HG03558 (cell line): ENCODE data around the gene ALDH3B2.
"Not testable (repeated sequence)": the region's sequence is repeated elsewhere in the genome, so short reads cannot be mapped to it uniquely, and the experiment has no call there.

Source experiments
- ATAC-seq: cut with Tn5 transposase; IDR thresholded peaks from one replicate; pipeline ENCODE4 v1.9.1; 2021; ENCODE audit warnings: moderate number of reproducible peaks; ENCODE audit not compliant: unreplicated experiment; ENCODE audit errors: extremely low read depth

ALDH3B2 gene

DNA sequence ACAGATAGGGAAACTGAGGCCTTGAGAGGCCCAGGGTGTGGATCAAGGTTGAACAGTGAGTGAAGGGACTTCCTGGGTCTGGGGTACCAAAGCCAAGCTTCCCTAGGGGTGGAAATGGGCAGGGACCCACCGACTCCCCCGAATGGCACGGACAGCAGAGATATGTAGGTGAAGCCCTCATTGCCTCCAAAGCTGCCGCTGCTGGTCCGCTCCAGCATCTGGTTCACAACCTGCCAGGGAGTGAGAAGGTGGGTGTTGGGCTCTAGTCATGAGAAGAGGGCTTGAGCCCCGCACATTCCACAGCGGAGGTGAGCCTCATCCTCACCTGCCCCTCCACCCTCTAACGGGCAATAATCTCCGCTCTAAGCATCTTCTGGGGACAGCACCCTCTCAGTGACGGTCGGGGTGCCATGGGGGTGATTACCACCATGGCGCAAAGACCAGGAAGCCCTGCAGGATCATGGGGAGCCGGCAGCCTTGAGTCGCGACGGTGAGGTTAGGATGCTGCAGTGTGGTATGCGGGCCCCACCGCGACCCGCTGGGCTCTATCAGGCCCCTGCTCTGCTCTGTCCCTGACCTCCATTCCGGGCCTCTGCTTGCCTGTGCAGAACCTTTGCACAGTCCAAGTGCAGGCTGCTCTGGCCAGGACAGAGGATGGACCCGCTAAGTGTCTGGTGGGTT is 10.8 kb downstream of the ALDH3B2 start:
- ATAC-seq = no peak

DNA sequence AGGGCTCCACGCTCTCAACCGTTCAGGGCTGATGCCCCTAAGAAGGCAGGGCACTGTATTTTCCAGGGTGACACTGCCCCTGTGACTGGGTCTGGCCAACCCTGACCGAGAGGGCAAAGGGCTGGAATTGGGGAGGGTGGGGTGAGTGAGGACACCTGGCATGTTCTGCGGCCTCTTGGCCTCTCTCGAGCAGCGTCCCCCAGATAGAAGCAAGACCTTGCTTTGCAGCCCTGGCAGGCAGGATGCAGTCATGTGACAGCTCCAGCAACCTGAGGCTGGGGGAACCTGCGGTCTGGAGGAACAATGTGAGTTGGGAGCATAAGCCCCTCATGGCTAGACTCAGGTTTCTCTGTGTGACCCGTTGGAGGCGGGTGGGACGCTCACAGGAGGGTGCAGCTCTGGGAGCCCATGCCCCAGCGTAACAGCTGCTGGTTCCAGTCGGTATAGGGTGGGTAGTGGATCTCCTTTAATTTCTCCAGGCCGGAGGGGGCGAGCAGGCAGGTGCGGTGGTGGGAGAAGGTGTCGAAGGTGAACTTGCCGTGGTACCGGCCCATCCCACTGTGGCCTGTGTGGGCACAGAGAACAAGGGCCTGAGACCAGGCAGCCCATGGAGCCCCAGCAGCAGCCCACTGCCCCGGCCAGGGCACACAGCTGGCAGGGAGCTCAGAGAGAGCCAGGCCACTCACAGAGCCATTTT is 11.4 kb downstream of the ALDH3B2 start:
- ATAC-seq = no peak

DNA sequence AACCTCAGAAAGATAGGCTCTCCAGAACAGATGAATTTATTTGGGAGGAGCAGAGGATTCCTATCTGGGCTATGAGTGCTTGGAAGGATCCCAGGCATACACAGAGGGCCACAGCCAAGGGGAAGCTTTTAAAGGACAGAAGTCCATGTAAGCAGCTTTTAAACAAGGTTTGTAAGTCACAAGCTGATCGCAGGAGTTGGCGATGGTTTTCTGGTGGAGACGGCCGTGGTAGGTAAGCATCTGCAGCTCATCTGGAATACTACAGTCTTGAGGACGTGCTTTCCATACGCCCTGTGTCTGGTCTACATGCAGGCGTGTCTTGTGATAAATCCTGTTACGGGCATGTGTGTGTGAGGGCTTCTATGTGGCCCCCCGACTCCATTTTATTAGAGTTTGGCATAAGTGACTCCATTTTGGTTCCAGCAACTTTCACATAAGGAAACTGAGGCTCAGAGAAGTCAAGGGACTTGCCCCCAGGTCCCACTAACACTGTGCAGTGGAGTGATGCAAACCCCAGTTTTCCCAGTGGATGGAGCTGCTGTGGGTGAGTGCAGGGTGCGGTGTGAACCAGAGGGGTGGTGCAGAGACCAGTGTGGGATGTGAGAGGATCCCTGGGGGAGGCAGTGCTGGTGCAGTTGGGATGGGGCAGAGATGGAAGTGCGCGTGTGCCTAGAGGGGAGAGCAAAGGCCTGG is 12.1 kb downstream of the ALDH3B2 start:
- ATAC-seq = no peak

DNA sequence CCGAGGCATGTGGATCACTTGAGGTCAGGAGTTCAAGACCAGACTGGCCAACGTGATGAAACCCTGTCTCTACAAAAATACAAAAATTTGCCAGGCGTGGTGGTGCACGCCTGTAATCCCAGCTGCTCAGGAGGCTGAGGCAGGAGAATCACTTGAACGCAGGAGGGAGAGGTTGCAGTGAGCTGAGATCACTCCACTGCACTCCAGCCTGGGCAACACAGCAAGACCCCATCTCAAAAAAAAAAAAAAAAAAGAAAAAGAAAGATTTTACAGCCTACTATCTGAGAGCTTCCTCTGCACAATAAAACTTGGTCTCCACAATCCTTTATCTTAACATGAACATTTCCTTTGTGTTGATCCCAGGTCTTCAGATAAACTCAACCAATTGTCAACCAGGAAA is 13.7 kb downstream of the ALDH3B2 start:
- not testable (repeated sequence) for ATAC-seq

DNA sequence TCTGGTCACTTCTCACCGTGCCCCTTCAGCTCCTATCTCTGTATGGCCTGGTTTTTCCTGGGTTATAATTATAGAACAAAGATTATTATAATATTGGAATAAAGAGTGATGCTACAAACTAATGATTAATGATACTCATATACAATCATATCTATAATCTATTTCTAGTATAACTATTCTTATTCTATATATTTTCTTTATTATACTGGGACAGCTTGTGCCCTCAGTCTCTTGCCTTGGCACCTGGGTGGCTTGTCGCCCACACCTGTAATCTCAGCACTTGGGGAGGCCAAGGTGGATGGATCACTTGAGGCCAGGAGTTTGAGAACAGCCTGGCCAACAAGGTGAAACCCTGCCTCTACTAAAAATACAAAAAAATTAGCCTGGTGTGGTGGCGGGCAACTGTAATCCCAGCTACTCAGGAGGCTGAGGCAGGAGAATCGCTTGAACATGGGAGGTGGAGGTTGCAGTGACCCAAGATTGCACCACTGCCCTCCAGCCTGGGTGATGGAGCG is 14.7 kb downstream of the ALDH3B2 start:
- not testable (repeated sequence) for ATAC-seq

DNA sequence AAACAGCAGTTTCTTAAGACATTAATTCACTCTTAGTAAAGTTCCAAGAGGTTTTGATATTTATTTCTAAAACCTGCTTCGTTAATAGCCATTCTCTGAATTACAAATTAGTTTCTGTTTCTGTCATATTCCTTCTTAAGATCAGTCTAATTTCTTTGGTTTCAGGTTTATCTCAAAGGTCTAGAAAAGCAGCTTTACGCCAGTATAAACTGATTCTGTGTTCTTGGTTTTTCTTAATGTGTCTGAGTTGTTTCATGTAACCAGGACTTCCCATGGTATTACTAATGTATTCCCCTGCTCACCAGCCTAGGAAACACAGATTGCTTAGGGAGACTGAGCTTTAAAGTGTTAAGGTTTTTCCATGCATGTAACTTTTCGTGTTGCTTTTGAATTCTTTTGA is 17.1 kb downstream of the ALDH3B2 start:
- ATAC-seq = no peak

DNA sequence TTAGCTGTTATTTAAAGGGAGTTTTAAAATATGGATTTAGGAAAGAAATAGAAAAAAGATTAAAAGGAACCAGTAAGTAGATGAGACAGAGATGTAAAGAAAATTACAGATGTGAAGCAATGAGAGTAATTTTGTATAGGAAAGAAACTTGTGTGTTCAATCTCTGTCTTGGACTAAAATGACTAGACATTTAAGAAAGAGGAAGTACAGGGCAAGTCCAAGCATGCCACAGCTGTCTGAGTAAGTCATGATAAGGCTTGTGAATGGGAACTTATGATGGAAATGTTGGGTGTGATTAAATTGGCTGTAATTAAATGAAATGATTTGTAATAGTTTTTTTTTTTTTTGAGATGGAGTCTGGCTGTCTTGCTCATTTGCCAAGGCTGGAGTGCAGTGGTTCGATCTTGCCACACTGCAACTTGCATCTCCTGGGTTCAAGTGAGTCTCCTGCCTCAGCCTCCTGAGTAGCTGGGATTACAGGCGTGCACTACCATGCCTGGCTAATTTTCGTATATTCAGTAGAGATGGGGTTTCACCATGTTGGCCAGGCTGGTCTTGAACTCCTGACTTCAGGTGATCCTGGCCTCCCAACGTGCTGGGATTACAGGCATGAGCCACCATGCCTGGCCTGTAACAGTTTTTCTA is 18.0 kb downstream of the ALDH3B2 start:
- ATAC-seq = no peak

DNA sequence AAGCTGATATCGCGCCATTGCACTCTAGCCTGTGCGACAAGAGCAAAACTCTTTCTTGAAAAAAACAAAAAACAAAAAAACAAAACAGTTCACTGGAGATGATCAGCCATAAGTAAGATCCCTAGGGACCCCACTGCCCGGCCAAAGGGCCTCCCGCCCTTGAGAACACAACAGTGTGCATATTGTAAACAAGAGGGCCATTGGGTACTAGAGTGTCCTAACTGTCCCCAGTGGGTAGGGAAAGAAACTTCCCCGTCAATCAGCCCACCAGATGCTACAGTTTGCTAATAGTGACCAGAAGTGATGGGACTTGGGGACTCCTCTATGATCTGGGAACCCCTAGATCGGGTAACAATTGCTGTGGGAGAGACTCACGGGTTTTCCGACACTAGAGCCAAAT is 20.2 kb downstream of the ALDH3B2 start:
- no peak for ATAC-seq

DNA sequence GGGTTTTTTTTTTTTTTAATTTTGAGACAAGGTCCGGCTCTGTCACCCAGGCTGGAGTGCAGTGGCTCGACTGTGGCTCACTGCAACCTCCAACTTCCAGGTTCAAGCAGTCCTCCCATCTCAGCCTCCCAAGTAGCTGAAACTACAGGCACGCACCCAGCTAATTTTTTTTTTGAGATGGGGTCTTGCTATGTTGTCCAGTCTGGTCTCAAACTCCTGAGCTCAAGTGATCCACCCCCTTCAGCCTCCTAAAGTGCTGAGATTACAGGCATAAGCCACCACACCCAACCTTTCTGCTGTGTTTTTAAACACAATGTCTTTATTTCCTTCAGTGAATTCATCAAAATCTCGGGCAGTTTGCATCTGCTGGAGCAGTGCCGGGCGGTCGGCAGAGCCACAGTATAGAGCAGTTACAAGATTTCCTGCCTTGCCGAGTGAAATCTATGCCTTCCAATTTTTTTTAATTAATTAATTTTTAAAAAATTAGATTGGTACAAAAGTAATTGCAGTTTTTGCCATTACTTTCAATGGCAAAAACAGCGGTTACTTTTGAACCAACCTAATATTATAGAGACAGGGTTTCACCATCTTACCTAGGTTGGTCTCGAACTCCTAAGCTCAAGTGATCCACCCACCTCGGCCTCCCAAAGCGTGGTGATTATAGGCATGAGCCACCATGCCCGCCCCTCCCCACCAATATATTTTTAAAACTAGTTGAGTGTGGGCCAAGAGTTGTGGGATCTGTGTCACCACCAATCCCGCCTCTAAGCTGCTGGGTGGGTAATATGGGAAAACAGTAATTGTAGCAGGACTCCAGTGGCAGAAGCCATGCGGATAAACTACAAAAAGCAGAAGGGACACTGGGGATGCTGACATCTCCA is 21.2 kb downstream of the ALDH3B2 start:
- no peak for ATAC-seq

DNA sequence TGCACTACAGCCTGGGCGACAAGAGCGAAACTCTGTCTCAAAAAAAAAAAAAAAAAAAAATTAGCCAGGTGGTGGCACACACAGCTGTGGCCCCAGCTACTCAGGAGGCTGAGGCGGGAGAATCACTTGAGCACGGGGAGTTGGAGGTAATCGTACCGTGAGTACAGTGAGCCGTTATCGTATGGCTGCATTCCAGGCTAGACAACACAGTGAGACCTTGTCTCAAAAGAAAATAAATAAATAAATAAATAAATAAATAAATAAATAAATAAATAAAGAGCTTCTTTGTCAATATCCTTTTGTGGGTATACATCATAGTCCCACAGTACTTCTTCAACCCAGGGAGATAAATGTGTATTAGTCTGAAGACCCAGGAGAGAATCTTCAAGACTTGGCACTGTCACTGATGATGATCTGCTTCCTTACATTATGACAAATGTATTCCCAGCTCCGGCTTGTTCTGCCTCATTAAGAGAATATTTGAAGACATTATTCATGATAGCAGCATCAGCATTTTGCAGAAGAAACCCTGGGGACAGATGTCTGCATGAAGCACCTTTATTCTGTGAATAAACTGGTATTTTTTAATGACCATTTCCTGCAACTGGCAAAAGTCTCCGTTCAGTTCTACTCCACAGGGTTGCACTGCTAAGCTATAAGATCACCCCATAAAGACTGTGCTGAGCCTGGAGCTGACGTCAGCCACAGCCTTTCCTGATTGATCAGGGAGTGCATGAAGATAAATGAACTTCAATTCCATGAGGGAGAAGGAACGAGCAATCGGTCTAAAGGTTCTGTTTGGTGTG is 22.2 kb downstream of the ALDH3B2 start:
- no peak for ATAC-seq

DNA sequence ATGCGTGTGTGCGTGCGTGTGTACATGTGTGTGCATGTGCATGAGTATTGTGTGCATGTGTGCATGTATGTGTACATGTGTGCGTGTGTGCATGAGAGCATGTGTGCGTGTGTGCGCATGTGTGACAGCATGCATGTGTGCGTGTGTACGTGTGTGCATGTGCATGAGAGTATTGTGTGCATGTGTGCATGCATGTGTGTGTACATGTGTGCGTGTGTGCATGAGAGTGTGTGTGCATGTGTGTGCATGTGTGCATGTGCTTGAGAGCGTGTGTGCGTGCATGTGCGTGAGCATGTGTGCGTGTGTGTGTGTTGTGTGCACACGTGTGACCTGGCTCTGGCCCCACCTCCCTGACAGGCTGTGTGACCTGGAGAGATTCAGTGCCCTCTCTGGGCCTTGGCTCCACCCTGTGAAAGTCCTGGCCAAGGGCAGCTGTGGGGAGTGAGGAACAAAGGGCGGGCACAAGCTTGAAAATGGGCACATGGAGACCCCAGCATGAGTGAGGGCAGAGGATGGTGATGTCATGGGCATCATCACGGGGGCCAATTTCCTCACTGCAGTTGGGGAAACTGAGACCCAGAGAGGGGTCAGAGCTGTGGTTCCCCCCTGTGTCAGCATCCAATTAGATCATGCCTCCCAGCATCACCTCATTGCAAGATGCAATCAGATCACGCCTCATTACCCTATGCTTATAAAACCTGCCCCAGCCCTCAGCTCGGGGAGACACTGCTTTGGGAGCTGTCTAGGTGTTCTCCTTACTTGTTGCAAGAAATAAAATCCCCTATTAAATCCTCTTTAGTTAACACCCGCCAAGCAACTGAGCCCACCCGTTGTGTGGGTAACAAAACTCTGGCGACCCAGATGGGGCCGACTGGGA is 24.6 kb downstream of the ALDH3B2 start:
- no peak for ATAC-seq

DNA sequence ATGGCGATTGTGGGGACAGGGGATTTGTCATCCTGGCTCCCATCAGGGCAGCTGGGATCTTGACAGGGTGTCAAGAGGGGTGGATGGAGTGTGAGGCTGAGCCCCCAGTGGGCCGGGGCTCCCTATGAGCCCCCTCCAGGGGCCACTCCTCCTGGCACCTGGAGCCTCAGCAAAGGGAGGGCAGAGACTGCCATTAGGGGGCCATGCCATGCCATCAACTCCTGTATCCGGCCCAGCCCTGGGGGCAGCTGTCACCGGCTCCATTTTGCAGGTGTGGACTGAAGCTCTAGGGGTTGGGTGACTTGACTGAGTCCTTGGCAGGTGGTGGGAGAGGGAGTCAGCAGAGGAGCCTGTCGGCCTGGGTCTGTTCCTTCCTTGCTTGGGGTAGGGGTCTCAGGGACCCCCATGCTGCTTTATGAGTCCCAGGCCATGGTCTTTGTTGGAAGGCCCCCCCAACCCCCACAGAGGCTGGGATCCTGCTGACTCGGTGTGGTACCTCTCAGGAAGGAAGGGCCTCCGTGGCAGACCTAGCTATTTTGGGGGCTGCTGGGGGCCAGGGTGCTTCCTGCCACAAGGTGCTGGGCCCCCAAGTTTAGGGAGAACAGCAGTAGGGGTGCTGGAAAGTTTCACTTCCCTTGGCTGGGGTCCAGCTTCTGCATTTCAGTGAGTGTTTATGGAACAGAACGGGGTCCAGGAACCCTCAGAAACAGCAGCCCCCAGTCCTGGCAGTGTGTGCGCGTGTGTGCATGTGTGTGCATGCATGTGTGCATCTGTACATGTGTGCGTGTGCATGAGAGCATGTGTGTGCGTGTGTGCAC is 25.4 kb downstream of the ALDH3B2 start:
- no peak for ATAC-seq

DNA sequence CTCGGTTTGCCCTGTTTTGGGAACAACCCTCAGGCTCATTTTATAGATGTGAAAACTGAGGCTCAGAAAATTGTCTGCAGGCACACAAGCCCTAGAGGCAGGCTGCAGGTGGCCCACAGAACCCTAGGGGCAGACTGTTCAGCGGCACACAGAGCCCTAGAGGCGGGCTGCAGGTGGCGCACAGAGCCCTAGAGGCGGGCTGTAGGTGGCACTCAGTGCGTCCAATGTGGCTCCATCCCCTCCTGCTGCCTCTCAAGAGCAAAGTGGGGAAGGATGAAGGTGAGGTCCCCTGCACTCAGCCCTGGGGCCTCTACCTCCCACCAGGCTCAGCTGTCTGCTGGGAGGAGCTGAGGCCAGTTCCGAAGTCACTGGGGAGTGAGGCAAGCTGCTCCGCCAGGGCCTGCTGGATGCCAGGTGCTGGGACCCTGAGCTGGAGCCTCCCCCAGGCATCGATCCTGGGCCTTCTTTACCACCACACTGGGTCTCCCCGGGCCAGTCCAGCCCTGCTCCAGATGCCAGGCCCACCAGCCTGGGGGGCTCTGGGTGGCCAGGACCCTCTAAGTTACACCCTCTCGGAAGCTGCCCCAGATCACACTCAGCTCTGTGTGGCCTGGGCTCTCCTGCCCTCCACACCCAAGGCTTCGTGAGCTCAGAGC is 26.2 kb downstream of the ALDH3B2 start:
- no peak for ATAC-seq

DNA sequence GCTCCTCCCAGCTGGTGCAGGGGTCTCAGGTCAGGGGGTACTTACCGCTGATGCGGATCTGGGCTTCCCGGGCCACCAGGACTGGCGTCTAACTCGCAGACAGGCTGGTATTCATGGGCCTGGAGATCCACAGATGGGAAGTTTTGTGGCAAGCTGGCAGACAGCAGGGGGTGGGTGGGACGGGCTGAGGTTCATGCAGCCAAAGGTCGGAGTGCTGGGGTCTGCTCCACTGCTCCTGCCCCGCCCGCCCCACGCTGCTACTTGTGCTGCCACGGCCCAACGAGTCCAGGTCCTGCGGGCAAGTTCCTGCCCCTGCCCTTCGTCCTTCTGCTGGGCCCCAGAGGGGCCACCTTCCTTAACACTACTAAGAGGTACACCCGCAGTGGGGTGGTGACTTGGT is 27.0 kb downstream of the ALDH3B2 start:
- no peak for ATAC-seq

DNA sequence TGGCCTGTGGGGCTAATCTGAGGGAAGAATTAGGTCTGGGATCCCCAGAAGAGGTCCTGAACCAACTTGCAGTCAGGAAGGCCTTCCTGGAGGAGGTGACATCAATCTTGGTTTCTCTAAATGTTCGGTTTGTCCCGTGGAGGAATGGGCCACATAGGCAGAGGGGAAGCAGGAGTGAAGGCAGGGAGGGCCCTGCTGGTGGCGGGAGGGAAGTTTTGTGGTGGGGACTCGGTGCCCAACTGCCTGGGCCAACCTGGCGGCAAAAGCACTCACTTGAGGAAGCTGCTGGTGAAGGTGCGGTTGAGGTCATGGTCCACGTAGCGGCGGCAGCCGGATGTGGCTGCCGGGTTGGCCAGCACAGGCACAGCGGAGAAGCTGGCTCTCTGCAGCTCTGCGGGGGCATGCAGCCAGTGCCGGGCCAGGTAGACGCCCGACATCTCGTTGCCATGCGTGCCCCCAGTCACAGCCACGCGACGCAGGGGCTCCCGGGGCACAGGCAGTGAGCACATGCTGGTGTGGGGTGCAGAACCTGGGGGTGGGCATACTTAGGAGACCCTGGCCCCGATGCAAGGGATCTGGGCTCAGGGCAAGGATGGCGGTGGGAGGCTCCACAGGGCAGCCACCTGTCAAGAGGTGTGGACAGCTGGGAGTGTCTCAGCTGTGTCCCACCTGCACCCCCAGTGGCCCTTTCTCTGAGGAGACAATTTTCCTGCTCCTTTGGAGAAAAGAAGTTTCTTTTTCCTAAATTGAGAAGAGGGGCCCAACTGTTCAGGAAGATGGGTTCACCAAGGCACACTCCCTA is 27.7 kb downstream of the ALDH3B2 start:
- no peak for ATAC-seq
